IPS-NIHi11 (cell line): Measurements from ENCODE around the gene EFCAB9.
"Not testable (repeated sequence)": the region's sequence is repeated elsewhere in the genome, so short reads cannot be mapped to it uniquely, and the experiment has no call there.

ENCODE experiments used
- DNase-seq: peaks from one replicate; pipeline ENCODE4 v3.0.0; 2012; ENCODE audit warnings: mixed read lengths, low spot score

EFCAB9 gene

DNA sequence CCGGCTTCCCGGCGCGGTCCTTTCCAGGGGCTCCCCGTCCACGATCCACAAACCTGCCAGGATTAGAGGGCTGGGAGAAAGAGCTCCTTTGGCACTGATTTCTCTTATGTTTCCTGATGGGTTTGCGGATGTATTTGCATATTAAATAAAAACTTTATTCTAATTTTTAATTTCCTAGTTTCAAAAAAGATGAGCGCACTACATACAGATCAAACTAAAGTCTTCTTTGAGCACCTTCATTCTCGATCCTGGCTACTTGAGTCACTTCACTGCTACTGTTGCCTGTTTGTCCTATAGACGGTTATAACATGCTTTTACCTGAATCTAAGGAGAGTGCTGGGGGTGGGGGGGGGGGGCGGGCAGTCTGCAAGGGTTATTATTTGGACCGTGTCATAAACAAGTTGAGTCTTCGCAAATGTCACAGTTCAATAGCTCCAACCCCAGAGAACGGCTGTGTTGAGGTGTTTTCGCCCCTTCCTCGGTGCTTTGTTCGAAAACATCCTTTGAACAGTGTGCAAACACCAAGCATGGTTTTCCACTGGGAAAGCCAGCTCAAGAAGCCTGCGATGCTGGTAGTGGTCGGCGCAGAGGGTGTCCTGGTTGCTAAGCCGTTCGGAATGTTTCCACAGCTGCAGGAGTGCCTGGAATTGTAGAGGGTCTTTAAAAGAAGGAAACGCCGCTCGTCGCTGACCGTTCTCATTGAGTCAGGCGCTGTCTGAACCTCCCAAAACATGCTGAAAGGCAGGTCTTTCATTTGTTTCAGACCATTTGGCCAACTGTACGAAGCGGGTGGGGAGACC, 4.9 kb upstream of the EFCAB9 start:
- peak; percentile 40 for DNase-seq

- DNase-seq = no peak
Measured at GRCh38 chr5:172189693-172190296, 4.2 kb upstream of the EFCAB9 start.

DNA sequence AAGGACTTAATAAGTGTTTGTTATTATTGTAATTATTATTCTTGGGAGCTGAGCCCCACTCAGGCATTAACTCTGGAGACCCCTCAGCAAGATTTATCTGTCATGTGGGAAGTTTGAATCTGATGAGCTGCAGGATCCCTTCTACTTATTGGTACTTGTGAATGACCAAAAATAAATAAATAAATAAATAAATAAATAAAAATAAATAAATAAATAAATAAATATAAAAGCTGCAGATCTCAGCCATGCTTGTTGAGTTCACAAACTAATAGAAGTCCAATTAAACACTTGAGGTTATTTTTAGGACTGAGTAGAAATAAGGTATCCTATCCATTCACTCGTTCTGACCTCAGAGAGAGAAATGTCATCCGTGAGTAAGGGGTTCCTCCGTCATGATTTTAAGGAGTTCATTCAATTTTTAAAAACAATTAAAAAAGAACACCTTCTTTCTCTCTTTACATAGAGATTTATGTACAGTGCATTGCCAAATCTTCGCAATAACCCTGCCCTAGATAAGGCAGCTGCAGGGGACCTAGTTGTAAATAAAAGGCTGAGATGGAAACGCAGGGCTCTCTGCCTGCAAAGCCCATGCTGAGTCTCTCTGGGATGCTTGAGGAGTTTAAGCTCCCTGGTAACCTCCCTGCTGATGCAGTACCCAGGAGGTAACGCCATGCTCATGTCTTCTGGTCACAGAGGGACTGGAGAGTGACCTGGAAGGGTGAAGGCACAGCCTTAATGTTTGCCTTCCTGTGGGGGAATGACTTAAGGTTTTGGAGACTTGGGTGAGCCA, 1.2 kb downstream of the EFCAB9 start:
- no peak for DNase-seq

DNA sequence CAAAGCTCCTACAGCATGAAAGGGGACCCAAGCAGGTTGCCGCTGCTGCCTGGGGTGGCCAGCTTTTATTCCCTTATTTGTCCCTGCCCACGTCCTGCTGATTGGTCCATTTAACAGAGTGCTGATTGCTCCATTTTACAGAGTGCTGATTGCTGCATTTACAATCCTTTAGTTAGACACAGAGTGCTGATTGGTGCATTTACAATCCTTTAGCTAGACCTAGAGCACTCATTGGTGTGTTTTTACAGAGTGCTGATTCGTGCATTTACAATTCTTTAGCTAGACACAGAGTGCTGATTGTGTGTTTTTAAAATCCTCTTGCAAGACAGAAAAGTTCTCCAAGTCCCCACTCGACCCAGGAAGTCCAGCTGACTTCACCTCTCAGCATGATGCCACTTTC, 3.8 kb downstream of the EFCAB9 start:
- not testable (repeated sequence) for DNase-seq

DNA sequence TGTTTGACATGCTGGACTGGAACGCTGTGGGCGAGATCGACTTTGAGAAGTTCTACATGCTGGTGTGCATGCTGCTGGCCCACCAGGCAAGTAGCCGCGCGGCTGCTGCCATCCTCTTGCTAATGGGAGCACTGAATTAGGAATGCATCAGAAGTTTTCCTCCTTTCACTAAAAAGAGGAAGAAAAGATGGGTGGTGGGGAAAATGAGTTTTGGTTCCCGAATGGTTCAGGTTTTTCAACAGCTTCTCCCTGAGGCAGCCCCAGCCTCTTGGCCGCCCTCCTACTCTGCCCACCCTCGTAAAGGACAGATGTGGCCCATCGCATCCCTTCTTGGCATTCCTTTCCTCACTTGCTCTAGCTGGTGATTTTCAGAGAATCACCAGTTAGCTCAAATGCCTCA, 5.5 kb downstream of the EFCAB9 start:
- DNase-seq = no peak

- DNase-seq = no peak
Measured at GRCh38 chr5:172200476-172200875, 6.5 kb downstream of the EFCAB9 start.

DNA sequence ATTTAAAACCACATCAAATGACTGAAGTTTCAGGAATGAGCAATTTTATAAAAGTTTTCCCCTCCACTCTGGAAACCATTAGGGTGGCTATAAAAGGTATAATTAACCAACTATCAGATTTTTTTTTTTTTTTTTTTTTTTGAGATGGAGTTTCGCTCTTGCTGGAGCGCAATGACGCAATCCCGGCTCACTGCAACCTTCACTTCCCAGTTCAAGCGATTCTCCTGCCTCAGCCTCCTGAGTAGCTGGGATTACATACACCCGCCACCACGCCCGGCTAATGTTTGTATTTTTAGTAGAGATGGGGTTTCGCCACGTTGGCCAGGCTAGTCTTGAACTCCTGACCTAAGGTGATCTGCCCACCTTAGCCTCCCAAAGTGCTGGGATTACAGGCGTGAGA, 12.0 kb downstream of the EFCAB9 start:
- not testable (repeated sequence) for DNase-seq

DNA sequence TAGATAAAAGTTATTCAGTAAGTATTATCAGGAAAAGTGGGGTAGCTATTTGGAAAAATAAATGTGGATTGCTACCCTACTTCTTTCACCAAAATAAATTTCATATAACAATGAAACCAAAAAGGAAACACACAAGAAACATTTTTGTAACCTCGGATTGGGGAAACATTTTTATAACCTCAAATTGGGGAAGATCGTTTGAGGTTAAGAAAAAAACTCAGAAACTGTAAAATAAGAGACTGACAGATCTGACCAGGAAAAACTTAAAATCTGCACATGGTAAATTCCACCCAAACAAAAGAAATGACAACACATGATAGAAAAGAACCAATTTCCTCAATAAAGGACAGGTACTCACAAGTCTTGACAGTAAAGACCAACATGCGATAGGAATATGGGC, 13.5 kb downstream of the EFCAB9 start:
- DNase-seq = no peak

DNA sequence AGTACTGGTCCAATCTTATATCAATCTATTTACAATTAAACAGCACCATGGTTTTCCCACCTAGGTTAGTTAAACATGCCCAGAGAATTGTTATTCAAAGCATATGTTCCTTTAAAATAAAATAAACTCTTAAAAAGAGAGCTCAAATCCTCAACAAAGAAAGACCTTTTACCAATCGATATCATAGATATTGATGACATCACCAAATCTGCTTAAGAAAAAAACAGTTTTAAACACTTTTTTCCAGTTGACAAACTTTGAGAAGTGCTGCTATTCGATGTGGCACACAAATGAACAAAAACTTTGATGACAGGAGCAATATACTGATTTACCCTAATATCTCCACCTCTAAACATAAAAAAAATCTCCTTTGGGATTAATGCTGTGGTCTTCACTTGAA, 15.7 kb downstream of the EFCAB9 start:
- DNase-seq = no peak

DNA sequence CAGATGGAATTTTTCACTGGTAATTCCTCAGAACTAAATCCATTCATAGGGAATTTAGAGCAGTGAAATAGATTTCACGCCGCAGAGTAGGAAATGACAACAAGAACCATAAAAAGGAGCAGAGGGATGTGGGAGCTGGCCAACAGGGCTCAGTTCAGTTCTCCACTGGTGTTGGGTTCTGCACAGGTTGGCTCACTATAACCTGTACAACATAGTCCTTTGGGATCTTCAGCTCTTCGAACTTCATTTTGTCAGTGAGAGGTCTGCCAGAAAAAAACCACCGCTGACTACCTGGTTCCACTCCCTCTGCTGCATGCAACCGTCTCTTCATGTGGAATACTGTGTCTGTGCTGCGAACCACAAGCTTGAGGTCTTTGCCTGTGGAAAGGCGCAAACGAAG, 17.7 kb downstream of the EFCAB9 start:
- no peak for DNase-seq

DNA sequence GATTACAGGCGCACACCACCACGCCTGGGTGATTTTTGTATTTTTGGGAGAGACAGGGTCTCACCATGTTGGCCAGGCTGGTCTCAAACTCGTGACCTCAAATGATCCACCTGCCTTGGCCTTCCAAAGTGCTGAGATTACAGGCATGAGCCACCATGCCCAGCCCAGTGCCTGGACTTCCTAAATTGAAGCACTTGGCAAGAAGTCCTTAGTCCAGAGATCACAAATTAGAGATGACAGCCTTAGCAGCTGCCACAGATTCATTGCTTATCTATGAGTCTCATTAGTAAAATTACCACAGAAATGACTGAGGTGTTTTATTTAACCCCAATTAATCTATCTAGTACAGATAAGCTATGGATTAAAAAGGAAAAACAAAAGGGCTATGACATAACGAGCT, 19.2 kb downstream of the EFCAB9 start:
- DNase-seq = no peak

DNA sequence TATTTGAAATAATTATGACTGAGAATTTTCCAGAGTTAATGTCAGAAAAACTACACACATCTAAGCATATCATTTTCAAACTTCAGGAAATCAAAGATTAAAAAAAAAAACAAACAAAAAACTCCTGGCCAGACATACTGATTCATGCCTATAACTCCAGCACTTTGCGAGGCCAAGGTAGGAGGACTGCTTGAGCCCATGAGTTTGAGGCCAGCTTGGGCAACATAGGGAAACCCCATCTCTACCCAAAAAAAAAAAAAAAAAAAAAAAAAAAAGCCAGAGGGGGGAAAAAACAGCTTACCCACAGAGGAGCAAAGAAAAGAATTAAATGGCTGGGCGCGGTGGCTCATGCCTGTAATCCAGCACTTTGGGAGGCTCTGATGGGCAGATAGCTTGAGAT, 22.4 kb downstream of the EFCAB9 start:
- no peak for DNase-seq

DNA sequence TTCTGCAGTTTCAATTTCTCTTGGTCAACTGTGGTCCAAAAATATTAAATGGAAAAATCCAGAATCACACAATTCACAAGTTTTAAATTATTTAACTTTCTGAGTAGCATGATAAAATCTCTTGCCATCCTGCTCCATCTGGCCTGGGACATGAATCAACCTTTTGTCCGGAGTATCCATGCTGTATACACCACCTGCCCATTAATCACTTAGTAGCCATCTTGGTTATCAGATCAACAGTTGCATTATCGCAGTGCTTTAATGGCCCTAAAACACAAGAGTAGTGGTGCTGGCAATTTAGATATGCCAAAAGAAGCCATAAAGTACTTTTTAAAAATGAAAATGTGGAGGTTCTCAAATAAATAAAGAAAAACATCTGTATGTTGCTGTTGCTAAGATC, 25.3 kb downstream of the EFCAB9 start:
- no peak for DNase-seq

- DNase-seq = no peak
Measured at GRCh38 chr5:172223901-172224873, 30.2 kb downstream of the EFCAB9 start.

DNA sequence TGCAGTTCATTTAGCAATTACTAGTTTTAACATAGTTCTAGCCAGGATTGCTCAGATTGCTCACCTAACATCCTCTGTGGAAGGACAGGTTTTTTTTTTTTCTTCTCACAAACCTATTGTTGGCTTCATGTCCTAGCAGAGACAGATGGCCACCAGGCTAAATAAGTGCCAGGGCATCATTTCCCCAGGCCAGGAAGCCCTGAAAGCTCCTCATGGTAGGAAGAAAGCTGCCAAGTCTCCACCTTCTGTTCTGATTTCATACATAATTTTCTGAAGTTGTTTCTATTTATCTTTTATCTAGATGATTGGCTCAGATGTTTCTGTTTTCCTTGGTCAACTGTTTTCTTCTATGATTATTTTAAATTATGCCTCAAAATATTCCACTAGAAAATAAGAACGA, 31.0 kb downstream of the EFCAB9 start:
- DNase-seq = no peak

DNA sequence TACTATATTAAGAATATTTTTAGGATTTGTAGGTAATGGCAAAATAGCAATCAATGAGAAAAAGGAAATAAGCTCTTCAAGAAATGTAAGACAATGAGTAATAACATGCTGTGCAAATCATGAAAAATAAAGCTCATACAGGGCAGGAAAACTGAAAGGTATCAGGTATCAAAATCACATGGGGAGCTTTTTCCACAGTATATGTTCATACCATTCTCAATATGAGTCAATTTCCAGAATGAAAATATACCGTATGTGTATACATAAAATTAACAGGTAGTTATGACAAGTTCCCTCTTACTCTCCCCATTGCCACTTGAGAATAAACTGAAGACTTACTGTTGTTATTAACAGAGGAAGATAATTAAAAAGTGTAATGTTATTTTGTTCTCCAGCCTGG, 35.9 kb downstream of the EFCAB9 start:
- DNase-seq = no peak

GRCh38 chr5:172234031-172234430, 40.1 kb downstream of the EFCAB9 start:
- DNase-seq = no peak

- DNase-seq = no peak
Measured at GRCh38 chr5:172235132-172235780, 41.3 kb downstream of the EFCAB9 start.

DNA sequence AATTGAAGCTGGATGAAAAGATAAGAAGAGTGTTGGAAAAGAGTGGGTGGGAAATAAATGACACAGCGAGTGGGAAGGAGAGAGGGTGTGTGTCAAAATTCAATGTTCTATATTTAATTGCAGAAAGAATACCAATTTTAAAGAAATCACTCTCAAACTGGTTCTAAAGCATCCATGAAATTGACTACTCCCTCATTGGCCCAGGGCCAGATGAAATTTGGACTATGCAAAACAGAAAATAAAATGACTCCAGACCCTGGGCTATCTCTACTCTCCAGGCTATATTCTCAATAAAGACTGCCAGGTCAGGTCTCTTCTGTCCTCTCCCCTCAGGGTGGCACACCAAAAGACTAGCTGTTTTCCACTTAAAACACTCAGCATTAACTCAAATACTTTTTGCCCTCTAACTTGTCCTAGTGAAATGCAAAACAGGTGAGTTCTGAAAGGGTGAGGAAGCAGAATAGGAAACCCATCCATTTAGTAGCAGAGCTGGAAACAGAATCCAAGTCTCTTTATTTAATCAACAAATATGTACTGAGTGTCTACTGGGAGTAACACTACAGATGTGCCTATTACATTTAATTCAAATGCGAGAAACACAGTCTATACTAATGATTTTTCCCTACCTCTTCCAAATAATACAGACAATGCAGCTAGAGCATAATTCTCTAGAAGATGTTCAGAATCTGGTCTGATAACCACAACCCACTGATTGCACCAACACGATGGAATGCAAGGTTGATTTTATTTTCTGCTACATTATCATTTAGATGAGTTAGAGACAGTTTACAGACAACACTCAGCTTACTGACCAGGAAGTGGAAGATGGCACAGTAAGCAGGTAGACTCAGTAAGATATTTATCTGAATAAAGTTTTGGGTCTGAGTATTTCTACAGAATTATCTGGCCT, 42.1 kb downstream of the EFCAB9 start:
- DNase-seq = no peak

DNA sequence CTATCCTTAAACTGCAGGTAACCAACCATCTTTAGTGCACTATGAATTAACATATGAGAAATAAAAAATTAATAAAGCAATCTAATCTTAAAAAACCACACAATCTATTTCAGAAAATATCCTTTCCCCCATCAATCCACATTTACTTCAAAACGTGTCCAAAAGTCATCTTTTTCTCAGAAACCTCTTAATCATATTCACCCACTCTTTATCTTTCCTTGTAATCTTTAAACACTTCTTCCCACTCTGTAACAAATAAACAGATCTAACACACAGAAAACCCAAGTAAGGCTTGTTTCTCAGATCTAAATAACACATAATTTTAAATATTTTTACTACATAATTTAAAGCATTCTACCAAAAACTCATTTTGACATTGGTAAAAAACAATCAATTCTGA, 44.4 kb downstream of the EFCAB9 start:
- DNase-seq = no peak
